MCF 10A (cell line): Measurements from ENCODE around the gene TEKT3. TPM values are rescaled to one million over a fixed set of nuclear protein-coding genes. Genes with fewer than 3 reads are reported as not detected.

Experiments used
- BruUV-seq: library from RNA; stranded (reverse); fragments of 400-500 nt; replicated peaks from 2 replicates; lab custom pipeline; 2021; lab: Mats Ljungman, UMichigan
- CTCF ChIA-PET: fragments of 300-600 bp; sonication (Branson Sonifier 250); formaldehyde crosslinking; extraction: SDS; loops from one replicate; lab custom pipeline; 2021; ENCODE audit warnings: antibody characterized with exemption, inconsistent platforms; lab: Yijun Ruan, JAX
- POLR2A ChIA-PET: fragments of 300-600, 350-650 bp; sonication (Branson Sonifier 250); formaldehyde crosslinking; extraction: SDS; loops from one replicate; lab custom pipeline; 2020; ENCODE audit warnings: antibody characterized with exemption, inconsistent platforms; lab: Yijun Ruan, JAX
- DNase-seq: peaks from one replicate; pipeline ENCODE4 v3.0.0-alpha.2; 2018; ENCODE audit not compliant: unreplicated experiment
- H3K27ac Mint-ChIP-seq: one replicate; pipeline ENCODE4 v1.8.0; 2022; ENCODE audit warnings: mild to moderate bottlenecking, low read depth, mixed read lengths; ENCODE audit not compliant: unreplicated experiment
- H3K27me3 Mint-ChIP-seq: one replicate; pipeline ENCODE4 v1.8.0; 2022; ENCODE audit warnings: mixed read lengths; ENCODE audit not compliant: insufficient read depth, unreplicated experiment
- H3K36me3 Mint-ChIP-seq: one replicate; pipeline ENCODE4 v1.8.0; 2022; ENCODE audit warnings: mild to moderate bottlenecking, moderate library complexity, mixed read lengths; ENCODE audit not compliant: insufficient read depth, unreplicated experiment
- H3K4me1 Mint-ChIP-seq: one replicate; pipeline ENCODE4 v1.8.0; 2022; ENCODE audit warnings: mixed read lengths; ENCODE audit not compliant: insufficient read depth, unreplicated experiment
- H3K4me3 Mint-ChIP-seq: one replicate; pipeline ENCODE4 v1.8.0; 2022; ENCODE audit warnings: mild to moderate bottlenecking, moderate library complexity, mixed read lengths; ENCODE audit not compliant: unreplicated experiment
- H3K9me3 Mint-ChIP-seq: one replicate; pipeline ENCODE4 v1.8.0; 2022; ENCODE audit warnings: mixed read lengths; ENCODE audit not compliant: unreplicated experiment
- intact Hi-C: fragments of 100-400 bp; cut with micrococcal nuclease; formaldehyde crosslinking; loops from 2 replicates; pipeline ENCODE4 v1.14.1; 2022
- total RNA-seq: library from RNA; stranded (reverse); gene quantifications from 2 replicates; pipeline ENCODE4 v1.2.3, GENCODE V29; 2022
- TF ChIP-seq, protein P1 (sequence below): fragments of 200-600 bp; IDR thresholded peaks from one replicate; pipeline ENCODE4 v1.8.0; 2022; ENCODE audit warnings: antibody characterized with exemption, mild to moderate bottlenecking; ENCODE audit not compliant: unreplicated experiment

TEKT3 gene
- total RNA-seq, 1 experiment from 2014 or later, result not detected

DNA sequence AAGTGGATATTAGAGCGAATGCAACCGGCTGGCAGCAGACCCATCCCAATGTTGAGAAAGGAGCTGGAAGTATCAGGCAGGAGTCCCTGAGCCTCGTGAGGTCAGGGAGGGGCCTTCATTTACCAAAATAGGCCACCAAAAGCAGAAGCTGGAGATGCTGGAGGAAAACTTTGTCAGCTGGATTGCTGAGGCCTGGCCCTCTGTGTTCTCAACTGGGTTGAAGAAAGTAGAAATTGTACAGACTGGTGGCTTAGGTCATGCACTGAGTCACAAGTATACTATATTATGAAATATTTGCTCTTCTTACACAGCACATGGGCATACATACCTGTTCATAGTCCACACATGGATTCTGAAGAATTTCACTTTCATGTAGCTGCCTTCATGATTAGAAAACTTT is 23.2 kb upstream of the TEKT3 start:
- no peaks in the 10 kb centered on the region for H3K4me1 Mint-ChIP-seq
- CTCF ChIA-PET, result no interaction called here
- intact Hi-C loops, result no loop called here
- TF ChIP-seq, protein P1, sequence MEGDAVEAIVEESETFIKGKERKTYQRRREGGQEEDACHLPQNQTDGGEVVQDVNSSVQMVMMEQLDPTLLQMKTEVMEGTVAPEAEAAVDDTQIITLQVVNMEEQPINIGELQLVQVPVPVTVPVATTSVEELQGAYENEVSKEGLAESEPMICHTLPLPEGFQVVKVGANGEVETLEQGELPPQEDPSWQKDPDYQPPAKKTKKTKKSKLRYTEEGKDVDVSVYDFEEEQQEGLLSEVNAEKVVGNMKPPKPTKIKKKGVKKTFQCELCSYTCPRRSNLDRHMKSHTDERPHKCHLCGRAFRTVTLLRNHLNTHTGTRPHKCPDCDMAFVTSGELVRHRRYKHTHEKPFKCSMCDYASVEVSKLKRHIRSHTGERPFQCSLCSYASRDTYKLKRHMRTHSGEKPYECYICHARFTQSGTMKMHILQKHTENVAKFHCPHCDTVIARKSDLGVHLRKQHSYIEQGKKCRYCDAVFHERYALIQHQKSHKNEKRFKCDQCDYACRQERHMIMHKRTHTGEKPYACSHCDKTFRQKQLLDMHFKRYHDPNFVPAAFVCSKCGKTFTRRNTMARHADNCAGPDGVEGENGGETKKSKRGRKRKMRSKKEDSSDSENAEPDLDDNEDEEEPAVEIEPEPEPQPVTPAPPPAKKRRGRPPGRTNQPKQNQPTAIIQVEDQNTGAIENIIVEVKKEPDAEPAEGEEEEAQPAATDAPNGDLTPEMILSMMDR, result no peak
- H3K9me3 Mint-ChIP-seq, result no peaks in the 10 kb centered on the region
- no peak overlapping the region for H3K27ac Mint-ChIP-seq
- H3K27me3 Mint-ChIP-seq, result peaks cover 13% of the 10 kb centered on the region
- no peak overlapping the region for H3K4me3 Mint-ChIP-seq
- BruUV-seq, result no TSS peak
- no peak for DNase-seq
- H3K36me3 Mint-ChIP-seq, result no peaks in the 10 kb centered on the region
- POLR2A ChIA-PET, result interaction anchor here (1.1 to 2.0 kb wide), 2 partner anchors 13 to 171 kb away, joined by 4 to 5 read pairs; no protein-coding TSS in a partner anchor

DNA sequence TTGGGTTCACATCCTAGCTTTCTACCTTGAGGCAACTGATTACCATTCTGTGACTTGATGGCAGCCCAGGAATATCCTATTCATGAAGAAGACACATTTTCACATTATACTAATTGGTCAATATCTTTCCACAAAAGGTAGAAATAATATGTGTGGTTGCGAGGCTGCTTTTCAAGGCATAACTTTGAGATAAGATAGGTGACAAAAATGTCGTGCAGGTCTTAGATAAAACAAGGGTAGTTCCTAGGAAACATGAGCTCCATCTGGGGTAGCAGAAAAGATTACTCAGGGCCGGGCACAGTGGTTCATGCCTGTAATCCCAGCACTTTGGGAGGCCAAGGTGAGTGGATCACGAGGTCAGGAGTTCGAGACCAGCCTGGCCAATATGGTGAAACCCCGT is 22.3 kb upstream of the TEKT3 start:
- intact Hi-C loops, result no loop called here
- Mint-ChIP-seq H3K9me3 (no peaks in the 10 kb centered on the region), H3K4me3 (no peak overlapping the region), H3K4me1 (no peaks in the 10 kb centered on the region), H3K36me3 (no peaks in the 10 kb centered on the region), H3K27ac (no peak overlapping the region), H3K27me3 (peaks cover 4% of the 10 kb centered on the region)
- no TSS peak for BruUV-seq
- no peak for DNase-seq
- ChIA-PET POLR2A (interaction anchor here (1.8 kb wide), 1 partner anchor 11 kb away, joined by 5 read pairs; no protein-coding TSS in a partner anchor), CTCF (interaction anchor here (0.6 to 0.7 kb wide), 2 partner anchors 13 to 107 kb away, joined by 3 to 4 read pairs; no protein-coding TSS in a partner anchor)
- TF ChIP-seq, protein P1, result no peak

DNA sequence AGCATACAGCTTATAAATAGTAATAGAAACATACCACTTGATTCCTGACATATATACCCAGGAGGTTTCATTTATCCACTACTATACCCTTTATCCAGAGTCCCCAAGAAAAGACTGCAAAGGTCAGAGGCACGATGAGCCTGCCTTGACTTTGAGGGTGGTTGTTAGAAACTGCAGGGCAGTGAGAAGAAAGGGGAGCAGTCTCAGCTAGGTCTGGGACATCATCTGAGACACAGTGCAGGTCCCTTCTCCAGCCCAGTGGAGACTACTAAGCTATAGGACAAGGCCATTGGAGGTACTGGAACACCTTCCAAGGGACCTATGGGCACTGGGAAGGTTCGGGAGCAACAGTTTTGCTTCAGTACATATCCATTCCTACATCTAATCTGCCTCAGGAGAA is 20.2 kb upstream of the TEKT3 start:
- intact Hi-C loops, result no loop called here
- peaks cover 16% of the 10 kb centered on the region for H3K27me3 Mint-ChIP-seq
- ChIA-PET POLR2A (interaction anchor here (1.3 to 1.8 kb wide), 2 partner anchors 9 to 14 kb away, joined by 3 to 5 read pairs; no protein-coding TSS in a partner anchor), CTCF (no interaction called here)
- no TSS peak for BruUV-seq
- no peak for DNase-seq
- H3K36me3 Mint-ChIP-seq, result no peaks in the 10 kb centered on the region
- no peak overlapping the region for H3K4me3 Mint-ChIP-seq
- TF ChIP-seq, protein P1, result no peak
- no peaks in the 10 kb centered on the region for H3K4me1 Mint-ChIP-seq
- H3K9me3 Mint-ChIP-seq, result no peaks in the 10 kb centered on the region
- H3K27ac Mint-ChIP-seq, result no peak overlapping the region

DNA sequence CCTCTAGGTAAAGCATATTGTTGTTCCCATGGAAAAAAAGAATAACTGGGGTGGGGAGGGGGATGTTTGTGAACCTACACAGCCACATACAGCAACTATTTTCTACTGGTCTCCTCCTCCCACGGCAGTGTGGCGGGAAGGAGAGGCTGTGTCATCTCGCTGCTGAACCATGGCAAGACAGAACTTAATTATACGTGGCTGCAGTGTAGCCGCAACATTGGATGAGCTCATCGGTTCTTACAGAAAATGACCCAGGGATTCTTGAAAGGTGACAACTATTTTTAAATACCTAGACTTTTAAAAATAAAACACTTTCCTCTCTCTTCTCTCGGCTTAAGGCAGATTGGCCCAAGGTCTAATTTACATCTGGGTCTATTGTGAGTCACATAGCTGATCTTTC is 19.8 kb upstream of the TEKT3 start:
- Mint-ChIP-seq H3K36me3 (no peaks in the 10 kb centered on the region), H3K9me3 (no peaks in the 10 kb centered on the region), H3K27me3 (peaks cover 21% of the 10 kb centered on the region), H3K27ac (no peak overlapping the region), H3K4me1 (no peaks in the 10 kb centered on the region), H3K4me3 (no peak overlapping the region)
- intact Hi-C loops, result no loop called here
- BruUV-seq, result no TSS peak
- DNase-seq, result no peak
- ChIA-PET CTCF (no interaction called here), POLR2A (interaction anchor here (1.3 kb wide), 1 partner anchor 13 kb away, joined by 3 read pairs; no protein-coding TSS in a partner anchor)
- TF ChIP-seq, protein P1, result no peak
